Lung (tissue), 12 donors: ENCODE data around the gene BIN2. TPM values are rescaled to one million over a fixed set of nuclear protein-coding genes. Genes with fewer than 3 reads are reported as not detected.

Experiments
- ATAC-seq: fragments of 200-7000 bp; cut with Tn5 transposase; one replicate; pipeline ENCODE4 v1.9.1; 2020; ENCODE audit warnings: moderate number of reproducible peaks; ENCODE audit not compliant: insufficient read depth, low FRiP score
- DNase-seq, 3 donors: peaks; one replicate each; pipeline ENCODE4 v3.0.0-alpha.2; 2013 to 2017
- H3K27ac ChIP-seq, 2 donors: one replicate each; pipeline ENCODE4 v1.5.1; 2013; ENCODE audit warnings: mild to moderate bottlenecking in 2 of 2, moderate library complexity in 2 of 2, control low read depth in 1 of 2, inconsistent platforms in 1 of 2, low read depth in 1 of 2, low read length in 1 of 2
- H3K27me3 ChIP-seq, 3 donors: one replicate each; pipeline ENCODE4 v1.5.1; 2013; ENCODE audit warnings: low read length in 2 of 3; ENCODE audit not compliant: control insufficient read depth in 3 of 3, insufficient read depth in 3 of 3
- H3K36me3 ChIP-seq, 4 donors: one replicate each; pipeline ENCODE4 v1.5.1; 2013; ENCODE audit warnings: low read length in 4 of 4, mild to moderate bottlenecking in 1 of 4, moderate library complexity in 1 of 4; ENCODE audit not compliant: control insufficient read depth in 4 of 4, insufficient read depth in 4 of 4
- H3K4me1 ChIP-seq, 5 donors: one replicate each; pipeline ENCODE4 v1.5.1; 2013; ENCODE audit warnings: low read length in 5 of 5, mild to moderate bottlenecking in 2 of 5, moderate library complexity in 1 of 5; ENCODE audit not compliant: control insufficient read depth in 5 of 5, insufficient read depth in 5 of 5
- H3K4me3 ChIP-seq: one replicate; pipeline ENCODE4 v1.5.1; 2013; ENCODE audit warnings: mild to moderate bottlenecking, control low read depth, moderate library complexity
- H3K9ac ChIP-seq, 2 donors: one replicate each; pipeline ENCODE4 v1.5.1; 2013; ENCODE audit warnings: low read length in 2 of 2, control low read depth in 1 of 2; ENCODE audit not compliant: insufficient read depth in 1 of 2
- H3K9me3 ChIP-seq, 4 donors: one replicate each; pipeline ENCODE4 v1.5.1; 2013; ENCODE audit warnings: low read length in 3 of 4, mild to moderate bottlenecking in 1 of 4, moderate library complexity in 1 of 4; ENCODE audit not compliant: control insufficient read depth in 4 of 4, insufficient read depth in 3 of 4
- polyA plus RNA-seq, 2 donors: library from polyadenylated mRNA; stranded (reverse); fragments of 200-250 nt; gene quantifications; one replicate each; pipeline ENCODE4 v1.2.1, GENCODE V29; 2013
- total RNA-seq, 2 donors: library from RNA; depleted of rRNA in 1 of 2; stranded (reverse); fragments of >200 nt in 1 of 2; gene quantifications; one replicate each; pipeline ENCODE4 v1.2.1, GENCODE V29; 2014 to 2021
- TF ChIP-seq, protein P1 (sequence below): IDR thresholded peaks from 2 replicates; pipeline ENCODE4 v1.5.1; 2012; ENCODE audit warnings: mild to moderate bottlenecking; ENCODE audit errors: control extremely low read depth, extremely low read depth
- donor health status: control.
- donor health status: control.
- donor health status: Bipolar disorder and iron deficiency.
- donor health status: healthy.
- donor health status: DM: yes; HTN: yes; CAD: no.

The BIN2 gene
- total and polyA plus RNA-seq, 4 donors = 12.0 to 54.5 (median 18.1) TPM

DNA sequence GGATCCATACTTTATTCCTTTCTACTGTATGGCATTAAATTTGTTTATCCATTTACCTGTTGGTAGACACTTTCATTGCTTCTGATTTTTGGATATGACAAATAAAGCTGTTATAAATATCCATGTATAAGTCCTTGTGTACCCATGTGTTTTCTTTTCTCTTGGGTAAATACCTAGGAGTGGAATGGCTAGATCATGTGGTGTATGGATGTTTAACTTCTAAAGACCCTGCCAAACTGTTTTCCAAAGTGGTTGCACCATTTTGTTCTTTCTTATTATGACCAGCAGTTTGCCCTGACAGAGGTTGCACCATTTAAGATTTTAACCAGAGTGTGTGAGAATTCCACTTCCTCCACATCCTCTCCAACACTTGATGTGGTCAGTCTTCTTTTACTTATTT lies 91.3 kb downstream of the BIN2 start:
- no peak overlapping the region for H3K9ac ChIP-seq
- no peaks in the 10 kb centered on the region for H3K27me3 ChIP-seq
- H3K27ac ChIP-seq = no peak overlapping the region
- no peaks in the 10 kb centered on the region for H3K4me1 ChIP-seq
- H3K36me3 ChIP-seq = no peaks in the 10 kb centered on the region
- DNase-seq (no peak), ATAC-seq (no peak)
- H3K9me3 ChIP-seq = no peaks in the 10 kb centered on the region
- TF ChIP-seq, protein P1, sequence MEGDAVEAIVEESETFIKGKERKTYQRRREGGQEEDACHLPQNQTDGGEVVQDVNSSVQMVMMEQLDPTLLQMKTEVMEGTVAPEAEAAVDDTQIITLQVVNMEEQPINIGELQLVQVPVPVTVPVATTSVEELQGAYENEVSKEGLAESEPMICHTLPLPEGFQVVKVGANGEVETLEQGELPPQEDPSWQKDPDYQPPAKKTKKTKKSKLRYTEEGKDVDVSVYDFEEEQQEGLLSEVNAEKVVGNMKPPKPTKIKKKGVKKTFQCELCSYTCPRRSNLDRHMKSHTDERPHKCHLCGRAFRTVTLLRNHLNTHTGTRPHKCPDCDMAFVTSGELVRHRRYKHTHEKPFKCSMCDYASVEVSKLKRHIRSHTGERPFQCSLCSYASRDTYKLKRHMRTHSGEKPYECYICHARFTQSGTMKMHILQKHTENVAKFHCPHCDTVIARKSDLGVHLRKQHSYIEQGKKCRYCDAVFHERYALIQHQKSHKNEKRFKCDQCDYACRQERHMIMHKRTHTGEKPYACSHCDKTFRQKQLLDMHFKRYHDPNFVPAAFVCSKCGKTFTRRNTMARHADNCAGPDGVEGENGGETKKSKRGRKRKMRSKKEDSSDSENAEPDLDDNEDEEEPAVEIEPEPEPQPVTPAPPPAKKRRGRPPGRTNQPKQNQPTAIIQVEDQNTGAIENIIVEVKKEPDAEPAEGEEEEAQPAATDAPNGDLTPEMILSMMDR = no peak
- H3K4me3 ChIP-seq = no peak overlapping the region

Other genes starting within 250 kb of the BIN2 start
- 10 to 100 TPM; 29.1 to 29.9 TPM for gene CSRNP2, start 240.6 kb downstream of the BIN2 start, total RNA-seq
- gene CSRNP2, start 240.6 kb downstream of the BIN2 start, polyA plus RNA-seq = 10 to 100 TPM; 10.7 to 12.0 TPM
- 10 to 100 TPM; 23.2 to 27.5 TPM for gene TFCP2, start 151.0 kb downstream of the BIN2 start, total RNA-seq
- gene TFCP2, start 151.0 kb downstream of the BIN2 start, polyA plus RNA-seq = 10 to 100 TPM in 1 of 2 donors, 1 to 10 TPM in 1; 9.6 to 14.9 TPM
- gene POU6F1, start 106.1 kb downstream of the BIN2 start, total RNA-seq = 10 to 100 TPM in 1 of 2 donors, 1 to 10 TPM in 1; 9.1 to 16.1 TPM
- 1 to 10 TPM; 3.0 to 9.4 TPM for gene POU6F1, start 106.1 kb downstream of the BIN2 start, polyA plus RNA-seq
- gene DAZAP2, start 85.3 kb downstream of the BIN2 start, total RNA-seq = 100 to 1,000 TPM; 186 to 215 TPM
- 100 to 1,000 TPM; 146 to 644 TPM for gene DAZAP2, start 85.3 kb downstream of the BIN2 start, polyA plus RNA-seq
- 10 to 100 TPM in 1 of 2 donors, 1 to 10 TPM in 1; 9.7 to 26.0 TPM for gene SMAGP, start 53.8 kb downstream of the BIN2 start, total RNA-seq
- gene SMAGP, start 53.8 kb downstream of the BIN2 start, polyA plus RNA-seq = 10 to 100 TPM; 17.0 to 17.3 TPM
- not detected for gene CELA1, start 22.5 kb upstream of the BIN2 start, total RNA-seq
- under 1 TPM in 1 of 2 donors, not detected in 1; 0.05 TPM for gene CELA1, start 22.5 kb upstream of the BIN2 start, polyA plus RNA-seq
- 10 to 100 TPM in 1 of 2 donors, 1 to 10 TPM in 1; 7.4 to 36.0 TPM for gene GALNT6, start 67.2 kb upstream of the BIN2 start, total RNA-seq
- 10 to 100 TPM in 1 of 2 donors, 1 to 10 TPM in 1; 5.5 to 10.6 TPM for gene GALNT6, start 67.2 kb upstream of the BIN2 start, polyA plus RNA-seq
- gene SLC4A8, start 100.7 kb upstream of the BIN2 start, total RNA-seq = 10 to 100 TPM in 1 of 2 donors, 1 to 10 TPM in 1; 4.8 to 12.2 TPM
- gene SLC4A8, start 100.7 kb upstream of the BIN2 start, polyA plus RNA-seq = 1 to 10 TPM; 1.1 to 1.2 TPM